Esophagus squamous epithelium (tissue), 4 donors: ENCODE measurements around the gene ELL2.

ENCODE experiments used
- POLR2A ChIP-seq, 4 donors: fragments of 450-650 bp; IDR thresholded peaks; one replicate each; pipeline ENCODE4 v1.6.1; 2017; ENCODE audit warnings: antibody characterized with exemption in 4 of 4, mild to moderate bottlenecking in 4 of 4, moderate library complexity in 3 of 4
- TF ChIP-seq, protein P1 (sequence below), 6 experiments: fragments of 450-650 bp in 4 of 6; fragments of 200-600 bp in 2 of 6; sonication (generic) in 2 of 6; IDR thresholded peaks; one replicate each; pipeline ENCODE4 v1.5.1; 2016 to 2019; ENCODE audit warnings: antibody characterized with exemption in 6 of 6, mild to moderate bottlenecking in 4 of 6, moderate library complexity in 4 of 6

DNA sequence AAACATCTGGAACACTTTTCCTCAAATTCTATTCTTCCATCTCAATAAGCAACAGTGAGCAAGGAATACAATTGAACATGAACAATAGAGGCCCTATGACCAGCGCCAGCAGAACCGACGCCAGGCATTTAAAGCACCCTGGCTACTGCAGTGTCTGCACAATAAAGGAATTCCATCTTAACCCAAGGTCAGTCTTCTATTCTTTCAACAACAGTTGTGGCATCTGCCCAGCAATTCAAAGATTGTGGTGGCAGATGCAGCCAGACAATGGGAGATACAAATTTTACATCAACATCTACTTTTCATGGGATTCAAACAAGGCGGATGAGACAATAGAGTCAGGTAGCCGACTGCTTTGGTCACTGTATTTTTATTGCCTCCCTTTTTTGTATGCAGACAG lies 65.9 kb downstream of the ELL2 start:
- TF ChIP-seq, protein P1, sequence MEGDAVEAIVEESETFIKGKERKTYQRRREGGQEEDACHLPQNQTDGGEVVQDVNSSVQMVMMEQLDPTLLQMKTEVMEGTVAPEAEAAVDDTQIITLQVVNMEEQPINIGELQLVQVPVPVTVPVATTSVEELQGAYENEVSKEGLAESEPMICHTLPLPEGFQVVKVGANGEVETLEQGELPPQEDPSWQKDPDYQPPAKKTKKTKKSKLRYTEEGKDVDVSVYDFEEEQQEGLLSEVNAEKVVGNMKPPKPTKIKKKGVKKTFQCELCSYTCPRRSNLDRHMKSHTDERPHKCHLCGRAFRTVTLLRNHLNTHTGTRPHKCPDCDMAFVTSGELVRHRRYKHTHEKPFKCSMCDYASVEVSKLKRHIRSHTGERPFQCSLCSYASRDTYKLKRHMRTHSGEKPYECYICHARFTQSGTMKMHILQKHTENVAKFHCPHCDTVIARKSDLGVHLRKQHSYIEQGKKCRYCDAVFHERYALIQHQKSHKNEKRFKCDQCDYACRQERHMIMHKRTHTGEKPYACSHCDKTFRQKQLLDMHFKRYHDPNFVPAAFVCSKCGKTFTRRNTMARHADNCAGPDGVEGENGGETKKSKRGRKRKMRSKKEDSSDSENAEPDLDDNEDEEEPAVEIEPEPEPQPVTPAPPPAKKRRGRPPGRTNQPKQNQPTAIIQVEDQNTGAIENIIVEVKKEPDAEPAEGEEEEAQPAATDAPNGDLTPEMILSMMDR (IDR thresholded peaks at IDR 0.05): no peak
- TF ChIP-seq POLR2A (IDR thresholded peaks at IDR 0.05): no peak
